Fibroblast of skin of left quadriceps (primary cell): ENCODE measurements around the gene SBK2.

Experiments
- DNase-seq, 2 experiments: peaks; one replicate each; pipeline ENCODE4 v3.0.0-alpha.2; 2013; ENCODE audit warnings: low read depth in 2 of 2

SBK2 gene

DNA sequence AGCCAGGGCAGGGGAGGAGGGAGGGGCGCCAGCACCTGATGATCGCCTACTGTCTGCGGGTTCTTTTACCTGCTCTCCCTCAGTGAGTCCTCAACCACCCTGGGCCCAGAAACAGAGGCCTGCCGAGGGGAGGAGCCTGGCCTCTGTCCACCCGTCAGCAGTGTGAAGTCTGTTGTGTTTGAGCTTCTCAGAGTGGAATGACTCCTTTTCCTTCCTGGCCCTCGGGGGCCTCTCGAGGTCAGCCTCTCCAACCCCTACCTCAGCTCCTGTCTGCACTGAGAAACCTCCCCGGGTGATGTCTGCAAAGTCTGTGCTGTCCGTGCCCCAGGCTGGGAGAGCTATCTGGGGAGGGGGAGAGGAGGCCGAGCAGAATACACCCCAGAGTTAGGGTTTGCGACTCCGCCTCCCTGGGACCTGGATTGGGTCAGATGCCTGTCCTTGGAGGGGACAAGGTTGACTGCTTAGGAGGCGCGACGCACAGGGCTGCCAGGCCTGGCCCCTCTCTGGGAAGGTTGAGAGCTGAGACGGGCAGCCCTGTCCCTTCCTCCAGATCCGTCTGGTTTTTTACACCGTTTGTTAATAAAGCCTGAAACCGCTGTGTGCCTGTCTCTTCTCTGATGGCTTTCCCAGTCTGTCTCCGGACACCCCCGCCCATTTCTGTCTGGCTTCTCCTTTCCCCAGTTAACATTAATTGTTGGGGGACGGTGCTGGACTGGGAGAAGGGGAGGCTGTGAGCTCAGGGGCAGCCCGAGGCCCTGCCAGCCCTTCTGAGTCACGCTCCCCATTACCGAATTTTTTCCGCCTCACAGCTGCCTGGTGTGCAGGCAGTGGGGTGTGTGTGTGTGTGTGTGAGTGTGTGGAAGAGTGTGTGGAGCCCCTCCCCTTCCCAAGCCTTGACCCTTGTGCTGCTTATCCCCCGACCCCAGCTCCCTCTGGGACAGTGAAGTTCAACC lies 49.7 kb downstream of the SBK2 start:
- DNase-seq, result peak; percentile 82 to 83

DNA sequence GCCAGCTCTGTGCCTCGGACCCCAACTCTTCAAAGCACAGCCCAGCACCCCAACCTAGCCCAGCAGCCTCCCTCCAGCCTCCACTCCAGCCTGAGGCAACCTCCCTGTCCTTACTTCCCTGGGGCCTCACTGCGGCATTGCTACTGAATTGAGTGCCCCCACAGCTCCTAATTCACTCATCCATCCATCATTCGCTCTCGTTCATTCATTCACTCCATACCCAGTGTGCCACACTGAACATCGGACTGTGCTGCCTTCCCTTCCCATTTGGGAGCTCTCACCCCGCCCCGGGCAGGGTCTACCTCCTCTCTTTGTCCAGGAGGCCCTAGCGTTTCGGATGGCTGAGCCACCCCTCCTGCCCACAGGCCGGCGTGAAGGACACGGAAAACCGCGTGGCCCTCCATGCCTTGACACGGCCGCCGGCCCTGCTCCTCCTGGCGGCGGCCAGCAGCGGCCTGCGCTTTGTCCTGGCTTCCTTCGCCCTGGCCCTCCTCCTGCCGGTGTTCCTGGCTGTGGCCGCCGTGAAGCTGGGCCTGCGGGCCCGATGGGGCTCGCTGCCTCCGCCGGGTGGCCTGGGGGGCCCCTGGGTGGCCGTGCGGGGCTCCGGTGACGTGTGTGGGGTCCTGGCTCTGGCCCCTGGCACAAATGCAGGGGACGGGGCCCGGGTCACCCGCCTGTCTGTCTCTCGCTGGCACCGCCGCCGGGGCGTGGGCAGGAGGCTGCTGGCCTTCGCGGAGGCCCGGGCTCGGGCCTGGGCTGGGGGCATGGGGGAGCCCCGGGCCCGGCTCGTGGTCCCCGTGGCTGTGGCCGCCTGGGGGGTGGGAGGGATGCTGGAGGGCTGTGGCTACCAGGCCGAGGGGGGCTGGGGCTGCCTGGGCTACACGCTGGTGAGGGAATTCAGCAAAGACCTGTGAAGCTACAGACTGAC lies 50.6 kb downstream of the SBK2 start:
- no peak for DNase-seq

DNA sequence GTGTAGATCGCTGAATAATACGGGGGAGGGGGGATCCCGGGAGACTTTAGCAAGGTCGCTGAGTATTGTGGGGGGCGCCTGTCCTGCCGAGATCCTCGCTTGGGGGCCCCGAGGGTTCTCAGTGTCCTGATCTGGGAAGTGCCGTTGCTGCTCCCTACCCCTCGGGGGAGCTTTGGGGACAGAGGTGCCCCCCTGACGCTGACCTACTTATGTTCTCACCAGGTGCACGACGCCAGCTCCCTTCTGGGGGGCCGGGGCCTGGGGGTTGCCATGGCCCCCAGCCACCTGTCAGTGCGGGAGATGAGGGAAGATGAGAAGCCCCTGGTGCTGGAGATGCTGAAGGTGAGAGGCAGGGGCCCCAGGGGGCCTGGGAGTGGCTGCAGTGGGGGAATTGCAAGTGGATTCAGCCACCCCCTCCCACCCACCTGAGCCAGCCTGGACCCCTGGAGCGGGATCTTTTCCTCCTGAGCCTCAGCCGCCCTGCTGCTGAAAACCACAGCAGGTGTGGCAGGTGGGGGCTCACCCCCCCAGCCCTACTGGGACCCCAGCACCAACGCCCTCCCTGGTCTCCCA lies 51.4 kb downstream of the SBK2 start:
- DNase-seq, result no peak

DNA sequence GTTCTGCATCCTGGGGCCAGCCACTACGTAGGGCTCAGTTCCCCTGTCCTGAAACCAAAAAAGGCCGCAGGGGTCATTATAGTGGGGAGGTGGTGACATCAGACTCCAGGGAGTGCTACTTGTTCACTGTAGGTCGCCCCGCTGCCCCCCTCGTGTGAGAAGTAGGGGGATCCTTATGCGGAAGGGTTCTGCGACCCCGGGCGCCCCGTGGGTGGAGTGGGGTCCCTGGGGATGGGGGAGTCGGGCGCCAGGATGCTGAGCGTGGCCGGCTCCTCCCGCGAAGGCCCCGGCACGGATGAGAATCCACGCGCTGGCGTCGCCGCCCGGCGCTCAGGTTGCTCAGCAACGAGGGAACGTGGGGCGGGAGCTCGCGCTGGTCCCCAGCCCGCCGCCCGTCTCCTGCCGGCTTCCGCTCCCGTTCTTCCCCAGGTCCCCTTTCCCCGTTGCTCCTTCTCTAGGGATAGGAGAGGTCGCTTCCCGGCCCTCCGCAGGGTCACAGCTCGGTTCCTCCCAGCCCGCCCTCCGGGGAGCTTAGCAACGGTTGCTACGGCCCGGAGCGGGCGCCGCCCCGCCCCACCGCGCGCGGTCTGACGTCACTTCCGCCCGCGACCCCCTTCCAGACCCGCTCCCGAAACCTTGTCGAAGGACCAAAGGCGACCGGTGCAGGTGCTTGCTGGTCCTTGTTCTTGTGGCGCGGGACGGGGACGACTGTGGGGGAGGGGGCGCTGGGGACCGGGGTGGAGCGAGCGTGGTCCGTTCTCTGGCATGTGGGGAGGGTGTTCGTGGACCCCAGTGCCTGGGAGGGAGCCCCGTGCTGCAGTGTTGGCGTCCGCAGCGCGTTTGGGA lies 52.1 kb downstream of the SBK2 start, which contains the start of gene NAT14:
NAT14 (plus strand) TSS at position 596 of the 846 bp plus-strand sequence. CDS start 521 bp downstream, outside the sequence.
- DNase-seq, result no peak

DNA sequence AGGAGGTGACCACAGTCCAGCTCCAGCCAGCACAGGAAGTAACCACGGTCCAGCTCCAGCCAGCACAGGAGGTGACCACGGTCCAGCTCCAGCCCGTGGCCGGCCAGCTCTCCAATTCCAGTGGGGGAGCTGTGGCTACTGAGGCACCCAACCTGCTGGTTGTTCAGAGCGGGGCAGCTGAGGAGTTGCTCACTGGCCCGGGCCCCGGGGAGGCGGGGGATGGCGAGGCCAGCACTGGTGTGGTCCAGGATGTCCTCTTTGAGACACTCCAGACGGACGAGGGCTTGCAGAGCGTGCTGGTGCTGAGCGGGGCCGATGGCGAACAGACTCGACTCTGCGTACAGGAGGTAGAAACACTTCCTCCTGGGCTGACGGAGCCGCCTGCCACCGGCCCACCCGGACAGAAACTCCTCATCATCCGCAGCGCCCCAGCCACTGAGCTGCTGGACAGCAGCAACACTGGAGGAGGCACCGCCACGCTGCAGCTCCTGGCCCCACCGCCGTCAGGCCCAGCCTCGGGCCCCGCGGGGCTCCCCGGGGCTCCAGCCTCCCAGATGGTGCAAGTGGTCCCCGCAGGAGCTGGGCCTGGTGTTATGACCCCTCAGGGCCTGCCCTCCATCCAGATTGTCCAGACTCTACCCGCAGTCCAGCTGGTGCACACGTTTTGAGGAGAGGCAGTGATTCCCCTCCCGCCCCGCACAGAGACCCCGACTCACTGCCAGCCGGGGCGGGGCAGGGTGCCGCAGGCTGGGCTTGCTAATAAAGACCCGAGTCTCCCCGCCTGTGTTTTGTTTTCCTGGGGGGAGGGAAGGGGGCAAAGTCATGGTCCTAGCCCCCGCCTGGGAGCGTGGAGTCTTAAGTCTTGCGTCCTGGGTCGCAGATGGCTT lies 53.0 kb downstream of the SBK2 start:
- no peak for DNase-seq

DNA sequence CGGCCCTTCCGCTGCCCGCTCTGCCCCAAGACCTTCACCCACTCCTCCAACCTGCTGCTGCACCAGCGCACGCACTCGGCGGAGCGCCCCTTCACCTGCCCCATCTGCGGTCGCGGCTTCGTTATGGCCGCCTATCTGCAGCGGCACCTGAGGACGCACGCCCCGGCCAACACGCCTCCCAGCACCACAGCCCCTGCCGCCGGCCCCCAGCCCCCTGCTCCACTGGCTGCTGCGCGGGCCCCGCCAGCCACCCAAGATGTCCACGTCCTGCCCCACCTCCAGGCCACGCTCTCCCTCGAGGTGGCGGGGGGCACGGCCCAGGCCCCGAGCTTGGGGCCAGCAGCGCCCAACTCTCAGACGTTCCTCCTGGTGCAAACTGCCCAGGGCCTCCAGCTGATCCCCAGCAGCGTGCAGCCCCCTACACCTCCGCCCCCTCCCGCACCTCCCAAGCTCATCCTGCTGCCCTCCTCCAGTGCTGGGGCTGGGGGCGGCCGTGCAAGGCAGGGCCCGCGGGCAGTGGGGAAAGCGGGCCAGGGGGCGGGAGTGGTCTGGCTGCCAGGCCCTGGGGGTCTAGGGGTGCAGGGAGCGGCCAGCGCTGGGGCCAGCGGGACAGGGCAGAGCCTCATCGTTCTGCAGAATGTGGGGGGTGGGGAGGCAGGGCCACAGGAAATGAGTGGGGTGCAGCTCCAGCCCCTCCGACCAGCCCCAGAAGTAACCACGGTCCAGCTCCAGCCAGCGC lies 53.8 kb downstream of the SBK2 start:
- no peak for DNase-seq

DNA sequence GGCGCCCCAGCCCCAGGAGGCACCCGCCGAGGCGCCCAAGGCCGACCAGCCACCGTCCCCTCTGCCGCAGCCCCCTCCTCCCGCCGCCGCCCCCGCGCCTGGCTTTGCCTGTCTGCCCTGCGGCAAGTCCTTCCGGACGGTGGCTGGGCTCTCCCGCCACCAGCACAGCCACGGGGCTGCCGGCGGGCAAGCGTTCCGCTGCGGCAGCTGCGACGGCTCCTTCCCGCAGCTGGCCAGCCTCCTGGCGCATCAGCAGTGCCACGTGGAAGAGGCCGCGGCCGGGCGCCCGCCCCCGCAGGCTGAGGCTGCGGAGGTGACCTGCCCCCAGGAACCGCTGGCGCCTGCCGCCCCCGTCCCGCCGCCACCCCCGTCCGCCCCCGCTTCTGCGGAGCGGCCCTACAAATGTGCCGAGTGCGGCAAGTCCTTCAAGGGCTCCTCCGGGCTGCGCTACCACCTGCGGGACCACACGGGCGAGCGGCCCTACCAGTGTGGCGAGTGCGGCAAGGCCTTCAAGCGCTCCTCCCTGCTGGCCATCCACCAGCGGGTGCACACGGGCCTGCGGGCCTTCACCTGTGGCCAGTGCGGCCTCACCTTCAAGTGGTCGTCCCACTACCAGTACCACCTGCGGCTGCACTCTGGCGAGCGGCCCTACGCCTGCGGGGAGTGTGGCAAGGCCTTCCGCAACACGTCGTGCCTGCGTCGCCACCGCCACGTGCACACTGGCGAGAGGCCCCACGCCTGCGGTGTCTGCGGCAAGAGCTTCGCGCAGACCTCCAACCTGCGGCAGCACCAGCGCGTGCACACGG lies 54.6 kb downstream of the SBK2 start:
- DNase-seq, result no peak

DNA sequence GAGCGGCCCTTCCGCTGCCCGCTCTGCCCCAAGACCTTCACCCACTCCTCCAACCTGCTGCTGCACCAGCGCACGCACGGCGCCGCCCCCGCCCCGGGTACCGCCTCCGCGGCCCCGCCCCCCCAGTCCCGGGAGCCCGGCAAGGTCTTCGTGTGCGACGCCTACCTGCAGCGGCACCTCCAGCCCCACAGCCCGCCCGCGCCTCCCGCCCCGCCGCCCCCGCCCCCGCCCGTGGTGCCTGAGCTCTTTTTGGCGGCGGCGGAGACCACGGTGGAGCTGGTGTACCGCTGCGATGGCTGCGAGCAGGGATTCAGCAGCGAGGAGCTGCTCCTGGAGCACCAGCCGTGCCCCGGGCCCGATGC lies 55.2 kb downstream of the SBK2 start:
- no peak for DNase-seq

DNA sequence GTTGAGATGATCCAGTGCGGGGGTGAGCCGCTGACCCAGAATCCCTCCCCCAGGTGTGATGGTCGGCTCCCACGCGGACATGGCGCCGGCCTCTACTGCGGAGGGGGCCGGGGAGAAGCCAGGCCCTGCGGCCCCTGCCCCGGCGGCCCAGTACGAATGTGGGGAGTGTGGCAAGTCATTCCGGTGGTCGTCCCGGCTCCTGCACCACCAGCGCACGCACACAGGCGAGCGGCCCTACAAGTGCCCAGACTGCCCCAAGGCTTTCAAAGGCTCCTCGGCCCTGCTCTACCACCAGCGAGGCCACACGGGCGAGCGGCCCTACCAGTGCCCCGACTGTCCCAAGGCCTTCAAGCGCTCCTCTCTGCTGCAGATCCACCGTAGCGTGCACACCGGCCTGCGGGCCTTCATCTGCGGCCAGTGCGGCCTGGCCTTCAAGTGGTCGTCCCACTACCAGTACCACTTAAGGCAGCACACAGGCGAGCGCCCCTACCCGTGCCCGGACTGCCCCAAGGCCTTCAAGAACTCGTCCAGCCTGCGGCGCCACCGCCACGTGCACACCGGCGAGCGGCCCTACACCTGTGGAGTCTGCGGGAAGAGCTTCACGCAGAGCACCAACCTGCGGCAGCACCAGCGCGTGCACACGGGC lies 55.7 kb downstream of the SBK2 start:
- DNase-seq, result no peak

DNA sequence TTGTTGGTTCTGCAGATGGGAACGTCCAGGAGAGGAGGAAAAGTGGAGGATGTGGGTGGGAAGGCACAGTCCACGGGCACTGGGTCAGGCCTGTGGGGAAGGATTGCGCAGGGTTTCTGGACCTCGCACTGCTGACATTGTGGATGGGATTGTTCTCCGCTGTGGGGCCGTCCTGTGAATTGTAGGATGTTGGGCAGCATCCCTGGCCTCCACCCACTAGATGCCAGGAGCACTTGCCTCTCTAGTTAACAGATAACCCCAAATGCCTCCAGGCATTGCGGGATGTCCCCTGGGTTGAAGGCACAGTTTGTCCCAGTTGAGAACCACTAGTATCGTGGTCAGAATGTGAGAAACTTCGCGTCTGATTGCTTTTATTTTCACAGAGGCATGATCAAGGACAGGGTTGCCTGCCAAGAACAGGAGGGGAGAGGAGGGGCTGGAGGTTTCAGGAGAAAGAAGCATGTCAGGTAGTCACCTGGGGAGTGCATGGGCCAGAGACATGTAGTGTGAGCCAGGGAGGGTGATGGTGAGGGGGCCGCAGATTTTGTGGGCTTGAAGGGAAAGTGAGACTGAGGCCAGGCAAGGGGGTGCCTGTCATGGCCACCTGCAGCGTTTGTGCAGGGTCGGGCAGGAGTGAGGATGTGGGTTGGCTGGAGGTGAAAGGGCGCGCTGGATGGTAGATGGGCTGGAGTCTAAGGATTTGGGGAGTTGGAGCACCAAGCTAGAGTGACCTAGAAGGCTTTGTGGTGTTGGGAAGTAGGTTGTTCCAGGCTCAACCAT lies 57.3 kb downstream of the SBK2 start:
- no peak for DNase-seq

DNA sequence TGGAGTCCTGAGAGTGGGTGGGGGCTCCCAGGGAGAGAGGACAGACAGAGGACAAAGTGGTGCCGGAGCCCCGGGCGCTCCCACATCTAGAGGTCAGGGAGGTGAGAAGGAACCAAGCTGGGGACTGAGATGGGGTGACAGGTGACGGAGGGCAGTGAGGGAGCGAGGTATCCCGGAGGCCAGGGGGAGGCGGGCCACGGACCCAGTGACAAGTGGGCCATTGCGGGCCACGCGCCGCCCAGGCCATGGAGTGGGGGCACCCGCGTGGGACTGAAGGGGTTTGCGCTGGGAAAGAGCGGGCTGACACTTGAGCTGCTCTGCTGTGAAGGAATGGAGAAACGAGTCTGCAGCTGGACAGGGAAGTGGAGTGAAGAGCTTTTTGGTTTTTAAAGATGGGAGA lies 57.9 kb downstream of the SBK2 start:
- no peak for DNase-seq
